ENCODE results near the gene XIAP. TPM values are rescaled to one million over a fixed set of nuclear protein-coding genes. Genes with fewer than 3 reads are reported as not detected.
"Not testable (repeated sequence)": the region's sequence is repeated elsewhere in the genome, so short reads cannot be mapped to it uniquely, and the experiment has no call there.

XIAP gene
- total RNA-seq, 2 experiments from 2014 or later: 19.4 to 25.6 TPM

GRCh38 chrX:123822965-123823364 is 36.9 kb upstream of the XIAP start:
- POLR2A ChIA-PET: no interaction called here
- Mint-ChIP-seq H3K4me3 (no peak overlapping the region), H3K4me1 (ENCODE audit: low read depth) (no peaks in the 10 kb centered on the region), H3K27me3 (no peaks in the 10 kb centered on the region), H3K36me3 (ENCODE audit: low read depth) (no peaks in the 10 kb centered on the region), H3K9me3 (no peaks in the 10 kb centered on the region), H3K27ac (no peak overlapping the region)
- DNase-seq: no peak
- intact Hi-C loops (cut with micrococcal nuclease): no loop called here
- TF ChIP-seq CTCF (IDR thresholded peaks at IDR 0.05): no peak
- no peak for ATAC-seq
- CTCF ChIA-PET: no interaction called here

GRCh38 chrX:123830309-123830708 is 29.5 kb upstream of the XIAP start:
- peak; percentile 38 for ATAC-seq
- Mint-ChIP-seq H3K27ac (no peak overlapping the region), H3K27me3 (peaks cover 4% of the 10 kb centered on the region), H3K4me1 (ENCODE audit: low read depth) (peaks cover 3% of the 10 kb centered on the region), H3K9me3 (no peaks in the 10 kb centered on the region), H3K4me3 (no peak overlapping the region), H3K36me3 (ENCODE audit: low read depth) (no peaks in the 10 kb centered on the region)
- intact Hi-C loops (cut with micrococcal nuclease): loop anchor here (5.0 to 10.0 kb wide), 2 partner anchors 47 to 114 kb away; no protein-coding TSS in a partner anchor
- DNase-seq: peak; percentile 10
- ChIA-PET POLR2A (no interaction called here), CTCF (interaction anchor here (1.5 kb wide), 1 partner anchor 53 kb away, joined by 5 read pairs; no protein-coding TSS in a partner anchor)
- TF ChIP-seq CTCF (IDR thresholded peaks at IDR 0.05): no peak

GRCh38 chrX:123833387-123833786 is 26.5 kb upstream of the XIAP start:
- intact Hi-C loops (cut with micrococcal nuclease): loop anchor here (5.0 to 10.0 kb wide), 2 partner anchors 44 to 111 kb away; no protein-coding TSS in a partner anchor
- POLR2A ChIA-PET: interaction anchor here (1.0 kb wide), 1 partner anchor 143 kb away, joined by 3 read pairs; no protein-coding TSS in a partner anchor
- Mint-ChIP-seq H3K4me1 (ENCODE audit: low read depth) (peaks cover 7% of the 10 kb centered on the region), H3K9me3 (no peaks in the 10 kb centered on the region), H3K27ac (no peak overlapping the region), H3K4me3 (no peak overlapping the region), H3K36me3 (ENCODE audit: low read depth) (no peaks in the 10 kb centered on the region), H3K27me3 (peaks cover 4% of the 10 kb centered on the region)
- TF ChIP-seq CTCF (IDR thresholded peaks at IDR 0.05): peak; percentile 68
- CTCF ChIA-PET: interaction anchor here (0.6 to 2.3 kb wide), 18 partner anchors 17 to 361 kb away, joined by 3 to 15 read pairs (median 3); no protein-coding TSS in a partner anchor
- DNase-seq: peak; percentile 67
- ATAC-seq: peak; percentile 91

- Mint-ChIP-seq H3K36me3 (ENCODE audit: low read depth) (no peaks in the 10 kb centered on the region), H3K27me3 (peaks cover 4% of the 10 kb centered on the region), H3K4me1 (ENCODE audit: low read depth) (peaks cover 7% of the 10 kb centered on the region), H3K9me3 (no peaks in the 10 kb centered on the region), H3K27ac (no peak overlapping the region), H3K4me3 (no peak overlapping the region)
- CTCF ChIA-PET: interaction anchor here (0.8 to 2.3 kb wide), 12 partner anchors 30 to 361 kb away, joined by 3 to 15 read pairs (median 3); no protein-coding TSS in a partner anchor
- intact Hi-C loops (cut with micrococcal nuclease): loop anchor here (5.0 to 10.0 kb wide), 2 partner anchors 43 to 111 kb away; no protein-coding TSS in a partner anchor
- DNase-seq (no peak), ATAC-seq (no peak)
- POLR2A ChIA-PET: interaction anchor here (1.0 kb wide), 1 partner anchor 142 kb away, joined by 3 read pairs; no protein-coding TSS in a partner anchor
- no peak for TF ChIP-seq CTCF (IDR thresholded peaks at IDR 0.05)
Observed at GRCh38 chrX:123834116-123834515, 25.7 kb upstream of the XIAP start.

- no peak overlapping the region for H3K27ac Mint-ChIP-seq
- ChIA-PET POLR2A (interaction anchor here (0.7 kb wide), 2 partner anchors 32 to 52 kb away, joined by 3 read pairs; no protein-coding TSS in a partner anchor), CTCF (interaction anchor here (0.9 to 1.6 kb wide), 6 partner anchors 32 to 124 kb away, joined by 3 to 6 read pairs (median 4); no protein-coding TSS in a partner anchor)
- H3K27me3 Mint-ChIP-seq: peaks cover 4% of the 10 kb centered on the region
- peaks cover 4% of the 10 kb centered on the region for H3K4me1 Mint-ChIP-seq (ENCODE audit: low read depth)
- H3K4me3 Mint-ChIP-seq: no peak overlapping the region
- ATAC-seq: peak; percentile 79
- no peaks in the 10 kb centered on the region for H3K36me3 Mint-ChIP-seq (ENCODE audit: low read depth)
- intact Hi-C loops (cut with micrococcal nuclease): loop anchor here (10.0 kb wide), 1 partner anchor 109 kb away; no protein-coding TSS in a partner anchor
- no peaks in the 10 kb centered on the region for H3K9me3 Mint-ChIP-seq
- no peak for TF ChIP-seq CTCF (IDR thresholded peaks at IDR 0.05)
- DNase-seq: peak; percentile 20
Observed at GRCh38 chrX:123835661-123836371, 24.0 kb upstream of the XIAP start.

- H3K4me3 Mint-ChIP-seq; H3K27ac Mint-ChIP-seq; intact Hi-C loops (cut with micrococcal nuclease); DNase-seq; ATAC-seq; POLR2A ChIA-PET; H3K4me1 Mint-ChIP-seq (ENCODE audit: low read depth); H3K9me3 Mint-ChIP-seq; H3K27me3 Mint-ChIP-seq; CTCF ChIA-PET; H3K36me3 Mint-ChIP-seq (ENCODE audit: low read depth): not testable (repeated sequence)
Observed at GRCh38 chrX:123845129-123845528, 14.7 kb upstream of the XIAP start.
